Middle frontal gyrus (tissue), 1 donor: ENCODE data around the gene HNRNPH3.

Source experiments
- DNase-seq: peaks from one replicate; pipeline ENCODE4 v3.0.0-alpha.2; 2015; ENCODE audit warnings: low spot score; ENCODE audit errors: extremely low spot score

Gene HNRNPH3

DNA sequence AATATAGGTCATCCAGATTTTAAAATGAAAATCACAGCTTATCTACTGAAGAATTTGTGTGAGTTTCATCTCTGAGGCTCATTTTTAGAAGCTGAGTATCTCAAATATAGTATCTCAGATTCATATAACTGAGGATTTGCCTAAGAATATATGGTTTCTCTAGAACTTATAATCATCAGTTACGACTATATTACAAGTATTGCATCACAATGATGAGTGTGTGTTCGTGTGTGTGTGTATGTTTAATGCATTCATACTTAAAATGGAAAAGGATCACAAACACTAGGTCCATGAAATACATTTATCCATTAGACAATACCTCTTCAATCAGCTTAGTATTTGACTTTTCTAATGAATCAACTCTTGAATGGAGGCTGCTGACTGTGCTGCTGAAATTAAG lies 53.9 kb downstream of the HNRNPH3 start:
- no peak for DNase-seq
